Heart left ventricle (tissue), 13 donors: ENCODE data around the gene USP48.

ENCODE experiments used
- POLR2A ChIP-seq, 2 donors: fragments of 450-650 bp; IDR thresholded peaks; one replicate each; pipeline ENCODE4 v1.6.1; 2017; ENCODE audit warnings: antibody characterized with exemption in 2 of 2, mild to moderate bottlenecking in 2 of 2, moderate library complexity in 2 of 2
- TF ChIP-seq, protein P1 (sequence below), 12 donors: fragments of 200-600 bp; sonication (generic) in 4 of 12; IDR thresholded peaks; one replicate each; pipeline versions ENCODE4 v1.5.0 to v1.8.0; 2018 to 2022; ENCODE audit warnings: antibody characterized with exemption in 12 of 12, mild to moderate bottlenecking in 5 of 12
- donor health status: ischemic (EF 13 %, LVEDD 7.1; RV severe dilation, severe dysfunction).
- donor health status: DM: no; HTN: yes; CAD: no.
- donor health status: DM: no; HTN: no; CAD: no.
- donor health status: ischemic (EF 25% LVEDD 6.9; RV normal size, moderate dysfunction).
- donor health status: ischemic (EF 25% LVEDD 5.7; RV mildly dilated, moderate dysfunction).
- donor health status: ischemic (EF 35%, LVEDD 5.7; RV mildly dilated, moderate dysfunction).
- donor health status: nonischemic (EF 11% LVEDD 7.7; RV severe dilation, severe dysfunction).
- donor health status: DM: yes; HTN: yes; CAD: no.
- donor health status: PGD.
- donor health status: ischemic (EF 29% LVEDD 5.4; RV normal size, mild dysfunction).
- donor health status: nonischemic (EF 23%, LVEDD 6.1; RV moderate dilation, normal function).

DNA sequence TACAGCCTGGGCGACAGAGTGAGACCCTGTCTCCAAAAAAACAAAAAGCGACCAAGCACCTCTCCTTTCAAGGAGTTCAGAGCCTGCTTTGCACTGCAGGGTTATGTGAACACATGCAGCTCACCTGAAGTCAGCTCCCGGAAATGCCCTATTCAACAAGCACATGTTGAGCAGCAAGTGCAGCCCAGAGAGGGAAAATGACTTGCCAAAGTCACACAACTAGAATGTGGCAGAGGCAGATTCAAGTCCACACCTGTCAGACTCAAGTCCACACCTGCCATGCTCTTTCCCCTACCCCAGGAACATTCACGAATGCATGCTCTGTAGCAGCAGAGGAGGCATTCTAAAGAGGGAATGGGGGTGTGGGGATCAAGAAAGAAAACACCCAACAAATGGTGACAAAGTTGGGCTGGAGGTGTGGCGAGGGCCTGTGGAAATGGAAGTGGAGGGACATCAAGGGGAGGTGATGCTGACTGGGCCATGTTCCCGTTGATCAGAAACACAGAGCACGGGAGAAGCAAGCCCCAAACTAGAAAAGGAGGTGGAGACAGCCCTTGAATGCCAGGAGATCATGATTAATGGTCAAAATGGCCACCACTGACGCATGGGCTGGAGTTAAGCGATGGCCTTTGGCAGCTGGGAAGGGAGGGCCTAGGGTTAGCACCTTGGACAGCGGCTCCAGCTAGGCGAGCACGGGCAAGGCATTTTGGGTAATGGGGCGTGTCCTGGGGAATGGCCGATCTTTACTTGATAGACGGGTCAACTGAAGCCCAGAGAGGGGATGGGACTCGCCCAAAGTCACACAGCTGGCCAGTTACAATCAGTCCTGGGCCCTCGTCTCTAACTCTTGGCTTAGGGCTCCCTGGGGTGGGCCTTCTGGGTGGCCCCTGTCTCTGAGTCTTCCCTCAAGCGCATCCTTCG, 135.3 kb downstream of the USP48 start:
- TF ChIP-seq, protein P1, sequence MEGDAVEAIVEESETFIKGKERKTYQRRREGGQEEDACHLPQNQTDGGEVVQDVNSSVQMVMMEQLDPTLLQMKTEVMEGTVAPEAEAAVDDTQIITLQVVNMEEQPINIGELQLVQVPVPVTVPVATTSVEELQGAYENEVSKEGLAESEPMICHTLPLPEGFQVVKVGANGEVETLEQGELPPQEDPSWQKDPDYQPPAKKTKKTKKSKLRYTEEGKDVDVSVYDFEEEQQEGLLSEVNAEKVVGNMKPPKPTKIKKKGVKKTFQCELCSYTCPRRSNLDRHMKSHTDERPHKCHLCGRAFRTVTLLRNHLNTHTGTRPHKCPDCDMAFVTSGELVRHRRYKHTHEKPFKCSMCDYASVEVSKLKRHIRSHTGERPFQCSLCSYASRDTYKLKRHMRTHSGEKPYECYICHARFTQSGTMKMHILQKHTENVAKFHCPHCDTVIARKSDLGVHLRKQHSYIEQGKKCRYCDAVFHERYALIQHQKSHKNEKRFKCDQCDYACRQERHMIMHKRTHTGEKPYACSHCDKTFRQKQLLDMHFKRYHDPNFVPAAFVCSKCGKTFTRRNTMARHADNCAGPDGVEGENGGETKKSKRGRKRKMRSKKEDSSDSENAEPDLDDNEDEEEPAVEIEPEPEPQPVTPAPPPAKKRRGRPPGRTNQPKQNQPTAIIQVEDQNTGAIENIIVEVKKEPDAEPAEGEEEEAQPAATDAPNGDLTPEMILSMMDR (IDR thresholded peaks at IDR 0.05) = no peak
- no peak for TF ChIP-seq POLR2A (IDR thresholded peaks at IDR 0.05)
